H9 (cell line): ENCODE measurements around the gene ZNF418. TPM values are rescaled to one million over a fixed set of nuclear protein-coding genes. Genes with fewer than 3 reads are reported as not detected.
A peak's percentile ranks its signal among the peaks of the same experiment; 100 is the strongest.

ENCODE experiments used
- DNase-seq: peaks from one replicate; pipeline ENCODE4 v3.0.0-alpha.2; 2017
- H2AFZ ChIP-seq: one replicate; pipeline ENCODE4 v1.6.1; 2013; ENCODE audit warnings: mild to moderate bottlenecking, low read length, control low read depth, moderate library complexity
- H2AK5ac ChIP-seq: 2 replicates; pipeline ENCODE4 v1.6.1; 2013; ENCODE audit warnings: low read length, control low read depth, mixed read lengths; ENCODE audit not compliant: insufficient read length
- H2BK120ac ChIP-seq: one replicate; pipeline ENCODE4 v1.6.1; 2013; ENCODE audit warnings: low read depth, mild to moderate bottlenecking, low read length, control low read depth, inconsistent platforms; ENCODE audit not compliant: poor library complexity, severe bottlenecking
- H2BK12ac ChIP-seq: 2 replicates; pipeline ENCODE4 v1.6.1; 2013; ENCODE audit warnings: low read length, control low read depth, mixed read lengths, low read depth; ENCODE audit not compliant: insufficient read length
- H2BK15ac ChIP-seq: 2 replicates; pipeline ENCODE4 v1.6.1; 2013; ENCODE audit warnings: low read depth, low read length, control low read depth
- H2BK20ac ChIP-seq: one replicate; pipeline ENCODE4 v1.6.1; 2013; ENCODE audit warnings: low read depth, mild to moderate bottlenecking, low read length, control low read depth, inconsistent platforms; ENCODE audit not compliant: poor library complexity, severe bottlenecking
- H2BK5ac ChIP-seq: 2 replicates; pipeline ENCODE4 v1.6.1; 2013; ENCODE audit warnings: low read length, control low read depth, mixed read lengths; ENCODE audit not compliant: insufficient read length
- H3K14ac ChIP-seq: 2 replicates; pipeline ENCODE4 v1.6.1; 2013; ENCODE audit warnings: low read length, control low read depth; ENCODE audit not compliant: insufficient read depth
- H3K18ac ChIP-seq: 2 replicates; pipeline ENCODE4 v1.6.1; 2013; ENCODE audit warnings: low read depth, mild to moderate bottlenecking, mixed read lengths, low read length, control low read depth; ENCODE audit not compliant: insufficient read length
- H3K23ac ChIP-seq: 2 replicates; pipeline ENCODE4 v1.6.1; 2013; ENCODE audit warnings: low read length, control low read depth, mixed read lengths, low read depth; ENCODE audit not compliant: insufficient read length
- H3K23me2 ChIP-seq: 2 replicates; pipeline ENCODE4 v1.6.1; 2013; ENCODE audit warnings: low read depth, mild to moderate bottlenecking, mixed read lengths, low read length, control low read depth; ENCODE audit not compliant: insufficient read length, poor library complexity, severe bottlenecking
- H3K27ac ChIP-seq: 2 replicates; pipeline ENCODE4 v1.5.1; 2013; ENCODE audit warnings: low read length, control low read depth, mixed read lengths, low read depth; ENCODE audit not compliant: insufficient read length
- H3K27me3 ChIP-seq: 2 replicates; pipeline ENCODE4 v1.6.1; 2013; ENCODE audit warnings: low read length, control low read depth, inconsistent platforms; ENCODE audit not compliant: insufficient read depth
- H3K4ac ChIP-seq: 2 replicates; pipeline ENCODE4 v1.6.1; 2013; ENCODE audit warnings: low read depth, mild to moderate bottlenecking, control low read depth, inconsistent platforms, low read length, moderate library complexity
- H3K4me1 ChIP-seq: 2 replicates; pipeline ENCODE4 v1.6.1; 2013; ENCODE audit warnings: low read length, control low read depth, inconsistent platforms; ENCODE audit not compliant: insufficient read depth
- H3K4me2 ChIP-seq: 2 replicates; pipeline ENCODE4 v1.6.1; 2013; ENCODE audit warnings: low read length, control low read depth, mixed read lengths; ENCODE audit not compliant: insufficient read length, insufficient read depth
- H3K56ac ChIP-seq: 2 replicates; pipeline ENCODE4 v1.6.1; 2013; ENCODE audit warnings: low read depth, mild to moderate bottlenecking, mixed read lengths, low read length, control low read depth; ENCODE audit not compliant: insufficient read length
- H3K79me1 ChIP-seq: 2 replicates; pipeline ENCODE4 v1.6.1; 2013; ENCODE audit warnings: low read depth, mild to moderate bottlenecking, moderate library complexity, low read length, control low read depth, inconsistent platforms; ENCODE audit not compliant: insufficient read depth, poor library complexity, severe bottlenecking
- H3K79me2 ChIP-seq: 2 replicates; pipeline ENCODE4 v1.6.1; 2013; ENCODE audit warnings: low read length, control low read depth, inconsistent platforms; ENCODE audit not compliant: insufficient read depth
- H3K9ac ChIP-seq: 2 replicates; pipeline ENCODE4 v1.6.1; 2013; ENCODE audit warnings: low read length, control low read depth, mixed read lengths; ENCODE audit not compliant: insufficient read length; ENCODE audit errors: extremely low read depth
- H3K9me3 ChIP-seq: one replicate; pipeline ENCODE4 v1.6.1; 2013; ENCODE audit warnings: low read depth, low read length, inconsistent platforms; ENCODE audit not compliant: control insufficient read depth
- H3T11ph ChIP-seq: one replicate; pipeline ENCODE4 v1.6.1; 2013; ENCODE audit warnings: mild to moderate bottlenecking, low read length, control low read depth, inconsistent platforms
- H4K20me1 ChIP-seq: one replicate; pipeline ENCODE4 v1.6.1; 2013; ENCODE audit not compliant: control insufficient read depth, insufficient read length, insufficient read depth
- H4K5ac ChIP-seq: 2 replicates; pipeline ENCODE4 v1.6.1; 2013; ENCODE audit warnings: low read depth, mild to moderate bottlenecking, mixed read lengths, low read length, control low read depth; ENCODE audit not compliant: insufficient read length
- H4K8ac ChIP-seq: replicated peaks from 2 replicates; pipeline ENCODE4 v1.6.1; 2013; ENCODE audit warnings: low read length, control low read depth, mixed read lengths, low read depth; ENCODE audit not compliant: insufficient read length
- H4K91ac ChIP-seq: 2 replicates; pipeline ENCODE4 v1.6.1; 2013; ENCODE audit warnings: low read depth, mild to moderate bottlenecking, moderate library complexity, mixed read lengths, low read length, control low read depth; ENCODE audit not compliant: insufficient read length
- H3K27ac Mint-ChIP-seq, 3 experiments: 2 replicates in 2 of 3; 3 replicates in 1 of 3; pipeline ENCODE4 v1.8.0; 2020 to 2021; ENCODE audit warnings: mixed read lengths in 3 of 3, mild to moderate bottlenecking in 1 of 3, moderate library complexity in 1 of 3
- H3K27me3 Mint-ChIP-seq: 2 replicates; pipeline ENCODE4 v1.8.0; 2021; ENCODE audit warnings: low read depth, mild to moderate bottlenecking, moderate library complexity, mixed read lengths
- H3K36me3 Mint-ChIP-seq, 3 experiments: 2 replicates in 2 of 3; 3 replicates in 1 of 3; pipeline ENCODE4 v1.8.0; 2020 to 2021; ENCODE audit warnings: low read depth in 3 of 3, mixed read lengths in 3 of 3; ENCODE audit not compliant: insufficient read depth in 1 of 3
- H3K4me1 Mint-ChIP-seq, 2 experiments: 2 replicates each; pipeline ENCODE4 v1.8.0; 2020; ENCODE audit warnings: mixed read lengths in 2 of 2
- H3K4me3 Mint-ChIP-seq, 2 experiments: 2 replicates in 1 of 2; 3 replicates in 1 of 2; pipeline ENCODE4 v1.8.0; 2020 to 2021; ENCODE audit warnings: mild to moderate bottlenecking in 2 of 2, mixed read lengths in 2 of 2, moderate library complexity in 1 of 2
- H3K9me3 Mint-ChIP-seq, 2 experiments: 2 replicates in 1 of 2; 3 replicates in 1 of 2; pipeline ENCODE4 v1.8.0; 2020; ENCODE audit warnings: mild to moderate bottlenecking in 2 of 2, mixed read lengths in 2 of 2, moderate library complexity in 1 of 2
- CTCF ChIP-seq: fragments of 200-600 bp; sonication (generic); conservative IDR thresholded peaks from 3 replicates; pipeline ENCODE4 v1.8.0; 2021; ENCODE audit warnings: antibody characterized with exemption, mild to moderate bottlenecking
- WGBS: extraction: QIAGEN DNeasy Blood & Tissue Kit; methylation state at CpG from one replicate; pipeline ENCODE4 v1.1.7; 2013; ENCODE audit warnings: missing lambda C conversion rate, low lambda C conversion rate, mixed read lengths; ENCODE audit not compliant: insufficient read length; ENCODE audit errors: extremely low coverage; 5-methylcytosine and 5-hydroxymethylcytosine counted together
- total RNA-seq: library from RNA; stranded (reverse); gene quantifications from 2 replicates; pipeline ENCODE4 v1.2.1, GENCODE V29; 2021

The ZNF418 gene
- total RNA-seq, 1 experiment from 2014 or later, result 26.2 TPM

GRCh38 chr19:57887195-57887941, 47.8 kb downstream of the ZNF418 start:
- Histone ChIP-seq H3K27ac (peak overlapping the region; percentile 68), H2BK120ac (no peak overlapping the region), H2BK5ac (no peak overlapping the region), H2AK5ac (no peak overlapping the region), H3K27me3 (no peaks in the 10 kb centered on the region), H3K23ac (no peak overlapping the region), H3K79me2 (peaks cover 46% of the 10 kb centered on the region), H3T11ph (no peak overlapping the region), H3K79me1 (no peaks in the 10 kb centered on the region), H3K18ac (peak overlapping the region; percentile 2), H2AFZ (no peak overlapping the region), H3K4me1 (0 out of 2 replicates have a peak, but pooled peaks cover 3% of the 10 kb centered on the region), H2BK20ac (no peak overlapping the region), H3K14ac (no peak overlapping the region), H4K91ac (no peak overlapping the region), H3K4ac (no peak overlapping the region), H3K9ac (peak overlapping the region; percentile 99), H3K56ac (no peak overlapping the region), H2BK12ac (no peak overlapping the region), H3K4me2 (peak overlapping the region; percentile 100), H4K8ac (no peak overlapping the region), H3K9me3 (no peaks in the 10 kb centered on the region), H2BK15ac (no peak overlapping the region), H4K20me1 (no peaks in the 10 kb centered on the region), H4K5ac (no peak overlapping the region), H3K23me2 (peaks cover 10% of the 10 kb centered on the region)
- Mint-ChIP-seq H3K27ac (peak overlapping the region; percentile 70 to 97 (median 96)), H3K27me3 (no peaks in the 10 kb centered on the region), H3K4me3 (peak overlapping the region; percentile 93 to 95), H3K9me3 (peaks cover 0 to 16% of the 10 kb centered on the region in 2 experiments; a peak in 3 of 5 replicates), H3K4me1 (peaks cover 39 to 48% of the 10 kb centered on the region in 2 experiments), H3K36me3 (peaks cover 43 to 55% (median 49%) of the 10 kb centered on the region in 3 experiments)
- peak; percentile 65 for DNase-seq
- 0 out of 3 replicates have a peak, but pooled peaks have one; percentile 13 for TF ChIP-seq CTCF
- WGBS, result no CpG with 5 or more reads among the region's 6 CpGs
